DMS53 (cell line): Measurements from ENCODE around the gene LIME1.

Source experiments
- DNase-seq: peaks from one replicate; lab custom pipeline; 2025; lab: John Stamatoyannopoulos, UW

Gene LIME1

DNA sequence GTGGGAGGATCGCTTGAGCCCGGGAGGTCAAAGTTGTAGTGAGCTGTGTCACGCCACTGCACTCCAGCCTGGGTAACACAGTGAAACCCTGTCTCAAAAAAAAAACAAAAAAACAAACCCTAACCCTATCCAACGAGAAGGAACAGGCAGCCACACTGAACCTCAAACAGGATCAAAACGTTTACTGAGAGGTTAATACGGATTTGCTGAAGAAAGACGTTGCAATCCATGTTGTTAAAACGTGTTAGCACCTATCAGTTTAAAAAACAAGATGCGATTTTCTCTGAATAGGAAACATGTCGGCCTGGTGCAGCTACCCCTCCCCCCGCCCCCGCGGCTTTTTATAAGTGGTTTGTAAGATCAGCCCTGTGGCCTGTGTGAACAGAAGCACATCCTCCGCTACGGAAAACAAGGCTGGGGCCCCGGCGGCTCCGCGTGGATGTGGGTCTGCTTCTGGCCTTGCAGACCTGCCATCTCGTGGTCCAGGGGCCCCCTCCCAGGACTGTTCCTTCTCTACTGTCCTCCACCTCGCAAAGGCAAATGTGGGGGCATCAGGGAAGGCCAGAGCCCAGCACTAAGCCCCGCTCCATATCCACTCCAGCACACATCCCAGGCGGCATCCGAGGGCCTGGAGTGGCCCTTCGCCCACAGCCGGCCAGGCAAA, 14.5 kb downstream of the LIME1 start:
- DNase-seq: peak; percentile 53

DNA sequence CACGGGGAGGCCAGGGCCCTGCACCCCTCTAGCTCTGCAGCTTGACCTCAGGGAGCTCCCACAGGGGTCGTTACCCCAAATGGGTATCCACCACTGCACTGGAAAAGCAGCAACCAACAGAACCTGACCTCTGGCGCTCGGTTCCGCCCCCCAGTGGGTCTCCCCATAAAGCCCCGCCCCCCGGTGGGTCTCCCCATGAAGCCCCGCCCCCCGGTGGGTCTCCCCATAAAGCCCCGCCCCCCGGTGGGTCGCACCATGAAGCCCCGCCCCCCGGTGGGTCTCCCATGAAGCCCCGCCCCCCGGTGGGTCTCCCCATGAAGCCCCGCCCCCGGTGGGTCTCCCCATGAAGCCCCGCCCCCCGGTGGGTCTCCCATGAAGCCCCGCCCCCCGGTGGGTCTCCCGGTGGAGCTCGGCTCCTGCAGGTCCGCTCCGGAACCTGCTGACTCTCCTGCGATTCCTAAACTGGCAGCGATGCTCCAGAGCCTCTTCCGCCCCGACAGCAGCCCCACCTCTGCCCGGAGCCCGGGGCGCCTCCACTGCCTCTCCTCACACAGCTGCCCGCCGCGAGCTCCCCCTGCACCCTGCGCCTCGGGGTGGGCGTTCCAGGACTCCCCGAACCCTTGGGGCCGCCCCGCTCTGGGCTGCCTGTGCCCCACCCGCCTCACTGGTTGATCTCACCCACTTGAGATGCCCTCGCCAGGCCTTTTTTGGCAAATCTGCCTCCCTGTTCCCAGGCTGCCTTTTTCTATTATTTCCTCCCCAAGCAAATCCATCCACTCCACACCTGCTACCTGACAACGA, 15.2 kb downstream of the LIME1 start:
- DNase-seq: peak; percentile 64

DNA sequence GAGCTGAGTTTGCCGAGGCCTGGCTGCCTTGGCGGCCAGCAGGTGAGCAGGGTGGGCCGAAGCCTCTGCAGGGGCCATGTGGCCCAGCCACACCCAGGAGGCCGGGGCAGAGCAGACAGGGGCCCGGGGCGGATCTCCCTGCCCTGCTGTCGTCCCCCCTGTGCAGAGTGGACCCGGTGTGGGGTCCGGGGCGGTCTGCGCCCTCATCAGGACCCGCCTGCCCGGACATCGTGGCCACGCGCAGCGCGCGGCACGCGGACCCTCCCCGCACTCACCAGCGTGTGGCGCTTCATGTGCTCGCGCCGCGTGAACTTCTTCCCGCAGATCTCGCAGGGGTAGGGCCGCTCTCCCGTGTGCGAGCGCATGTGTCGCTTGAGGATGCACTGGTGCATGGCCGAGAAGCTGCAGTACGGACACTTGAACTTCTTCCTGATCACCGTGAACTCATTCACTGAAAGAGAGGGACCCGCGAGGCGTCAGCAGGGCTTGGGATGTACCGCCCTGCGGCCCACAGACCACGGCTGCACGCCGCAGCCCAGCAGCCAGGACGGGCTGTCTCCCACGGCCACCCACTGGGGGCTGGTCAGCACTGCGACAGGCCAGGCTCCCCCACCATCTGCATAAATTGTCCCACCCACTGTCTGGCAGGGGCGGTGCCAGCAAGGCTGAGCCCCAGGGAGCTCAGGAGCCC, 16.1 kb downstream of the LIME1 start:
- peak; percentile 58 for DNase-seq

GRCh38 chr20:63753381-63753780, 16.9 kb downstream of the LIME1 start:
- DNase-seq: no peak

DNA sequence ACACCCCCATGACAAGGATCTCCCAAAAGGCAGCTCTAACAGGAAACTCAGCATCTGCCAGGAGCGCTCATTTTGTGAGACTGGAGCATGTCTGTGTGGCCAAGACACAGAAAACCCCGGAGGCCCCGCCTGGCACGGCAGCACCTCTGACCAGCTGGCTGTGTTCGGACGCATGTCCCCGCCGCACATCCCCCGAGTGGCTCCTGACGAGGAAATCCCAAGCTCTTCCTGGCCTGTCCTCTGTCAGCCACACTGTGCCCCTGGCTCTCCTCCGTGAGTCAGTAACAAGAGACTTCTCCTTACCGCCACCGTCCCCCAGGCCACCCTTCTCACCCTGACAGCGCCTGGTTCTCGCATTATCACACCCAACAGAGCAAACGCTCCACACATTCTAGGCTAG, 17.5 kb downstream of the LIME1 start:
- DNase-seq: no peak

GRCh38 chr20:63755933-63756647, 19.6 kb downstream of the LIME1 start:
- DNase-seq: no peak

- DNase-seq: no peak
Observed at GRCh38 chr20:63756648-63756991, 20.2 kb downstream of the LIME1 start.

DNA sequence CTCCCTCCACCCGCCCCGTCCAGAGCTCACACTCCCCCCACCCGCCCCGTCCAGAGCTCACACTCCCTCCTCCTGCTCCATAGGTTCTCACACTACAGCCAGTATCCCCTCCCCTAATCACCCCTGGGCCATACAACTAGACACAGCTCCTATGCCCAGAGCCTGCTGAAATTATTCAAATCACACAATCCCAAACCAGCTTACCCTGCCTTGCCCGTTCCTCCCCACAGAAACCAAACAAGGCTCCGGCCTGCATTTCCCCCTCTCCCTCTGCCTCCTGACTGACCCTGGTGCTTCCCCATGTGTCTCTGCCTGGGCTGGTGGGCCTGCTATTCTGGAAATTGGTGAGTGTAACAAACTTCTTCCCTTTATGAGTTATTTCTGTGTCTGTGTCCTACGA, 21.7 kb downstream of the LIME1 start:
- DNase-seq: no peak

GRCh38 chr20:63759377-63759901, 23.0 kb downstream of the LIME1 start:
- no peak for DNase-seq

DNA sequence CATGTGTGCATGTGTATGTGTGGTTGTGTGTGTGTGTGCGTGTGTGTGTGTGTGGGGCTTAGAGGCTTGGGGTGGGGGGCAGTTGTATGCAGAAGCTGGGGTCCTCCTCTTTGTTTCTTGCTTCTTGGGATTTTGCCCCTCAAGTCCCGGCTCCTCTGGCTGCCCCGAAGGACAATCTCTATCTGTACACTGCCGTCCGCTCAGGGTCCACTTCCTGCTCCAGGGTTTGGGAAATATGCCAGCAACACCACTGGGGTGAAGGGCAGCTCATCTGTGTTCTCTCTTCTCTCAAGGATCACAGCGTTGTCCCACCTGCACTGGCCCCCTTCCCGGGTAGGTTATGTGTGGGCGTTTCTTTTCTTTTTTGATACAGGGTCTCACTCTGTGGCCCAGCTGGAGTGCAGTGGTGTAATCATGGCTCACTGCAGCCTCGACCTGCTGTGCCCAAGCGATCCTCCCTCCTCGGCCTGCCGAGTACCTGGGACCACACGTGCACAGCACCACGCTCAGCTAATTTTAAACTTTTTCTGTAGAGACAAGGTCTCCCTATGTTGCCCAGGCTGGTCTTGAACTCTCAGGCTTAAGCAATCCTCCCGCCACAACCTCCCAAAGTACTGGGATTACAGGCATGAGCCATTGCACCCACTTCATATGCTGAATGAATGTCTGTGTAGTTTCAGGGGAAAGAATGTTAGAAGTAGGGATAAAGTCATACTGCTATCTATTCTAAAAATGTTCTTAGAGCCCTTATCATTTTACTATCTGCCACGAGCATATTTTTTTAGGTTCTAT, 28.8 kb downstream of the LIME1 start:
- no peak for DNase-seq

DNA sequence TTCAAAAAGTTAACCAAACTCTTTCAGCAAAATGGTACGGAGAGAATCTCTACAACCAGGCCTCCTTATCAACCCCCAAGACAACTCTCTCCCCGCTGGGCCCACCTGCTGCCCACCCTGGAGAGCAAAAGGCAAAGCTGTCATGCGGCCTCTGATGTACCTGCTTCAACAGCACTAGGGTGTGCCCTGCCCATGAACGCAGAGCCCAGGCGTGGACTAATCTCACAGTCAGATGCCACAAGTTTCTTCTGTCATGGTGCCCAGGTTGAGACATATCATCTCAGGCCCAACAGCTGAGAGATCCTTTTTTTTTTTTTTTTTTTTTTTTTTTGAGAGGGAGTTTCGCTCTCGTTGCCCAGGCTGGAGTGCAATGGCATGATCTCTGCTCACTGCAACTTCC, 29.4 kb downstream of the LIME1 start:
- DNase-seq: no peak

DNA sequence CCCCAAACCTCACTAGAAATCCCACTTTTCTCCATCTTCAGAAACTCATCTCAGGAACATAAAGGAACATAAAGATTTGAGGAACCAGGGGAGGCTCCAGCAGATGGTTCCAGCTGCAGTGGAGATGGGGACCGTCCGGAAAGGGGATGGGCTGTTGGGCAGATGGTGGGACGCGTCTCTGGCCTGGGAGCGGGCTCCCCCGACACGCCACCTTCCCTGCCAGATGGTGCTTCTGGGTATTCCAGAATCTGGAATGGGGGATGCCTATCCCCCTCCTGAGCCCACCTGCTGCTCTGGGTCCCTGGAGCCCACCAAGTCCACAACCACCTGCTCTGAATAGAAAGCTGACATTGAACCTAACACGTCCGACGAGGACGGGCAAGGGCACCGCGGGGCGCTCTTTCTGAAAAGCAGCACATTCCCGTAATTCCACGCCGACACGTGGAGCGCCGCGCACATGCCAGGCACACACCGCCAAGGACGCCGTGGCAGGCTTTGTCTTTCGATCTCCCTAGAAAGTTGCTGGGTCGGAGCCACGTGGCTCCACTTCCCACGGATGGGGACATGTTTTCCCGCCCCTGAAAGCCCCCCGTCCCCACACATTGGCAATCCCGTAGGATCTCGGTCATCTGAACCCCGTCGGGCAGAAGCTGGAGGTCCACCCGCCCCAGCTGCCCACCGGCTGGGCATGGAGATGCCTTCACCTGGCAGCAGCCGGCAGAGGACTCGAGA, 30.4 kb downstream of the LIME1 start:
- DNase-seq: no peak

DNA sequence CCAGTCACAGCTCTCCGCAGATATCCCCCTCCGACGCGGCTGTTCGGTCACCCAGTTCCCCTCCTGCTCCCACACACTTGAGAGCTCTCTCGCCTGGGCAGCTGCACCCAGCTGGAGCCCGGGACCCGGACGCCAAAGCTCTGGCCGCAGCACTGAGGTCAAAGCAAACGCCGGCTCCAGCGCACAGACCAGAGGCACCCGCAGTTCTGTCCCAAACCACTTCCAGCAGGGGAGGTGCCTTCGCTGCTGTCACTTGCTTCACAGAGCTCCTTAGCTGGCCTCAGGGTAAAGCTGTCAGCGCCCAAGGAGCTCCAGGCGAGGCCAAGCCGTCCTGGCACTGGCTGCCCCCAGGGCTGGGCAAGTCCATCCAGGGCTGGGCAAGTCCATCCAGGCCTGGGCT, 31.0 kb downstream of the LIME1 start:
- DNase-seq: no peak

GRCh38 chr20:63767886-63768285, 31.4 kb downstream of the LIME1 start:
- no peak for DNase-seq

GRCh38 chr20:63768591-63769515, 32.4 kb downstream of the LIME1 start:
- no peak for DNase-seq

DNA sequence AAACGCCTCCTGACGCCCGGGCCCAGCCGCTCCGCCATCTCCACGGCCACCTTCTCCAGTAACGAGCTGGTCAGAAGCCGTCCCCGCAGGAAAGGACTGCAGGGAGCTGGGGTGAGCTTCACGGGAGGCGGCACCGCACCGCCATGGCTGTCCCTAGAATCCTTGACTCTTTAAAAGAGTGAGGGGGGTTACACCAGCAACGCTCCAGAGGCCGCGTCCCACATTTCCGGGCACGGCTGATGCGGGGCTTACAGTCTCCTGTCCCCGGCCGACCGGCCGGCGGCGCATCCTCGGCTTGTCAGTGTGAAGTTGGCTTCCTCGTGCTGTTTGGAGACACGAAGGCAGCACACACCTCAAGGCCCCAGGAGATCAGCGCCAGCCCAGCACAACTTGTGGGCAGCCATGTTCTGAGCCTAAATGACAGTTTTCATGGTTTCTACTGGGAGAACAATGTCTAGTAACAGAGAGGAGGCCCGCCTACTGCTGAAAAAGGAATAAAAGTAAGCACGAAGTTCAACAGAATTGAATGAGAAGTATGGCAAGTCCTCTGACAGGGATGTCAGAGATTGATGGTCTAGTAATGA, 33.5 kb downstream of the LIME1 start:
- no peak for DNase-seq

DNA sequence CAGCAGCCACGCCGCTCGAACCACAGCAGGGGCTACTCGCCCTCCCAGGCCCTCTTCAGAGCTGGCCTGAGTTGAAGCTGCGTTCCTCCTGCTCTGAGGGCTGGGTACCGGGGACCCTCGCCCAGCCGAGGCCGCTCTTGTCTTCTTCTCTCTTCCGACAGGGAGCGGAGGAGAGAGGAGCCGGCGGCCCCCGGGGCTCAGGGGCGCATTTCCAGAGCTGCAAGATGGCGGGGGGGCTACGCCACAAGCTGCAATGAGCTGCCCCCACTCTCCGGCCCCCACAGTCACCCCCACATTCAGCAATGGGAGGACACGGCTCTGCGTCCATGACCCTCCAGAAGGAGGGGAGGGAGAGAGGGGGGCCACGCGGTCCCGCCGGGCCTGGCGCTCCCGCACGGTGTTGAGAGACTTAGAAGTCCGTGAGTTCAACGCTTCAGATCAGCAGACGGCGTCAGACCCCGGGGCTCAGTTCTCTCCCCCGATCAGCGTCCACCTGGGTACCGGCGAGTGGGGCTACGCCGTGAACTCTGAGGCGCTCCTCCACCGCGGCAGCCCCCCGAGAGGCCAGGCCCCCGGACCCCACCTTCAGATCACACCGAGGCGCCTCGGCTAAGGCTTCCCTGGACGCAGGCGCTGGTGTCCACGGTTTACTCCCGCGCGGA, 34.7 kb downstream of the LIME1 start:
- no peak for DNase-seq

GRCh38 chr20:63772781-63773518, 36.5 kb downstream of the LIME1 start:
- DNase-seq: no peak
